Prostate gland (tissue), 2 donors: ENCODE results near the gene PTPRC. TPM values are rescaled to one million over a fixed set of nuclear protein-coding genes. Genes with fewer than 3 reads are reported as not detected.

Experiments
- DNase-seq: peaks from one replicate; pipeline ENCODE4 v3.0.0-alpha.2; 2019; ENCODE audit warnings: low spot score
- H3K27ac ChIP-seq, 2 donors: fragments of 200-600 bp; sonication (generic); 2 replicates each; pipeline ENCODE4 v1.5.1; 2017 to 2019
- H3K27me3 ChIP-seq: fragments of 200-600 bp; sonication (generic); replicated peaks from 2 replicates; pipeline ENCODE4 v1.5.1; 2019; ENCODE audit not compliant: insufficient read depth
- H3K36me3 ChIP-seq, 2 donors: fragments of 200-600 bp; sonication (generic); 1 replicate in 1 of 2; 2 replicates in 1 of 2; pipeline versions ENCODE4 v1.5.1 to v1.8.1; 2017 to 2019
- H3K4me1 ChIP-seq: fragments of 200-600 bp; sonication (generic); replicated peaks from 2 replicates; pipeline ENCODE4 v1.5.1; 2019
- H3K4me3 ChIP-seq, 2 donors: fragments of 200-600 bp; sonication (generic); 2 replicates each; pipeline ENCODE4 v1.5.1; 2017 to 2019
- H3K9me3 ChIP-seq: fragments of 200-600 bp; sonication (generic); 2 replicates; pipeline ENCODE4 v1.5.1; 2017
- POLR2A ChIP-seq: fragments of 450-650 bp; IDR thresholded peaks from one replicate; pipeline ENCODE4 v1.6.1; 2016; ENCODE audit warnings: antibody characterized with exemption, mild to moderate bottlenecking
- POLR2AphosphoS5 ChIP-seq: sonication (generic); formaldehyde crosslinking; IDR thresholded peaks from one replicate; pipeline ENCODE4 v1.6.1; 2017; ENCODE audit warnings: antibody characterized with exemption
- WGBS: methylation state at CpG from one replicate; pipeline ENCODE4 v1.1.5; 2018; 5-methylcytosine and 5-hydroxymethylcytosine counted together
- intact Hi-C: fragments of 100-400 bp; cut with DNase I; formaldehyde crosslinking; loops from one replicate; pipeline ENCODE4 v1.14.2; 2022
- total RNA-seq, 2 donors: library from RNA; depleted of rRNA; stranded (reverse); fragments of >200 nt; gene quantifications; one replicate each; pipeline ENCODE4 v1.1.0, GENCODE V29; 2016
- TF ChIP-seq, protein P1 (sequence below), 4 experiments: fragments of 200-600 bp in 2 of 4; fragments of 450-650 bp in 2 of 4; sonication (generic) in 2 of 4; IDR thresholded peaks; 1 replicate in 3 of 4; 2 replicates in 1 of 4; pipeline ENCODE4 v1.5.1; 2016 to 2019; ENCODE audit warnings: antibody characterized with exemption in 4 of 4, mild to moderate bottlenecking in 2 of 4, moderate library complexity in 2 of 4

The PTPRC gene
- total RNA-seq, 2 donors from 2014 or later, result 8.9 to 9.5 TPM

DNA sequence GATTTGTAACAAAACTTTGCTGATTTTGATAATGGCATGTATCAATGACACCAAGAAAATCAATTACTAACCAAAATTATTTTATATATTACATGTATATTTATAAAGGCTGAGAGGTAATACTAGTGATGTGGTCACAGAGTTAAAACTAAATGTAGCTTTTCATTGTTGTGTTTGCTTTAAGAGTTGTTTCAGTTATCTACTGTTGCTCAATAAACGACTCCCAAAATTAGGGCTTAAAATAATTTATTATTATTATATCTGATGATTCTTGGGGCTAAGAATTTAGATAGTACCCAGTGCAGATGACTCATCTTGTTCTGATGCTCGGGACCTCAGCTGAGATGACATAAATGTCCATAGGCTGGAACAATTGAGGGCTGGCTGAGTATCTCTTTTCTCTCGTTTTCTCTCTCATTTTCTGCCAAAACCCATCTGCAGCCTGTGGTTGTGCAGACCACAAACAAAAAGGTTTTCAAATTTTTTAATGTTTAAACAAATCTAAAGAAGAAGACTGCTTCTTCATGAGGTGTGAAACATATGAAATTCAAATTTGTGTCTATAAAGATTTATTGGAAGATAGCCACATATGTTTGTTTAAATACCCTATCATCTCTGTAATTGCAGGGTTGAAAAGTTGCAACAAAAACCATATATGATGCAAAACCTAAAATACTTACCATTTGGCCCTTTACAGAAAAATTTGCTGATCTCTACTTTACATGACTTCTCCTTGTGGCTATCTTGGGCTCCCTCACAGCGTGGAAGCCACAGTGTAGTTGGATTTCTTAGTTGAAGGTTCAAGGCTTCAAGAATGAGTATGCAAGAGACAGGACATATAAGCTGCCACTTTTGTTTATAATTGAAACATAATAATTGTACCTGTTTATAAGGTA is 14.8 kb upstream of the PTPRC start:
- WGBS, result 55% methylated on average over 4 of the region's 4 CpGs
- no peak overlapping the region for H3K27ac ChIP-seq
- H3K36me3 ChIP-seq, result no peaks in the 10 kb centered on the region
- no peaks in the 10 kb centered on the region for H3K27me3 ChIP-seq
- no peaks in the 10 kb centered on the region for H3K4me1 ChIP-seq
- no peak overlapping the region for H3K4me3 ChIP-seq
- DNase-seq, result no peak
- TF ChIP-seq, protein P1, sequence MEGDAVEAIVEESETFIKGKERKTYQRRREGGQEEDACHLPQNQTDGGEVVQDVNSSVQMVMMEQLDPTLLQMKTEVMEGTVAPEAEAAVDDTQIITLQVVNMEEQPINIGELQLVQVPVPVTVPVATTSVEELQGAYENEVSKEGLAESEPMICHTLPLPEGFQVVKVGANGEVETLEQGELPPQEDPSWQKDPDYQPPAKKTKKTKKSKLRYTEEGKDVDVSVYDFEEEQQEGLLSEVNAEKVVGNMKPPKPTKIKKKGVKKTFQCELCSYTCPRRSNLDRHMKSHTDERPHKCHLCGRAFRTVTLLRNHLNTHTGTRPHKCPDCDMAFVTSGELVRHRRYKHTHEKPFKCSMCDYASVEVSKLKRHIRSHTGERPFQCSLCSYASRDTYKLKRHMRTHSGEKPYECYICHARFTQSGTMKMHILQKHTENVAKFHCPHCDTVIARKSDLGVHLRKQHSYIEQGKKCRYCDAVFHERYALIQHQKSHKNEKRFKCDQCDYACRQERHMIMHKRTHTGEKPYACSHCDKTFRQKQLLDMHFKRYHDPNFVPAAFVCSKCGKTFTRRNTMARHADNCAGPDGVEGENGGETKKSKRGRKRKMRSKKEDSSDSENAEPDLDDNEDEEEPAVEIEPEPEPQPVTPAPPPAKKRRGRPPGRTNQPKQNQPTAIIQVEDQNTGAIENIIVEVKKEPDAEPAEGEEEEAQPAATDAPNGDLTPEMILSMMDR (IDR thresholded peaks at IDR 0.05), result no peak
- no peak for TF ChIP-seq POLR2AphosphoS5
- TF ChIP-seq POLR2A, result no peak
- no peaks in the 10 kb centered on the region for H3K9me3 ChIP-seq
- intact Hi-C loops, result no loop called here

DNA sequence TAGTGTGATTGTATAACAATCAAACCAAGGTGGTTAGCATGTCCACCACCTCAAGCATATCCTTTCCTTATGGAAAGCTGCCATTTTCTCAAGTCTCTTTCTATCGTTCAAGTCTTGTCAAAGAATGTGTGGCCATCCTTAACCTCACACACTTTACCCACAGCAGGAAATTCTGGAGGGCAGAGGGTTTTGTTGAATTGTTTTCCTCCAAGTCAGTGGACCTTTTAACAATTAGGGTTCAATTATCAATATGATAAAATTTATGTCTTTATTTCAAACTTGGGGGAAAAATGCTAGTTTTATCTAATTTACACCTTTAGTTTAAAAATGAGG is 14.2 kb upstream of the PTPRC start:
- TF ChIP-seq, protein P1 (IDR thresholded peaks at IDR 0.05), result no peak
- TF ChIP-seq POLR2AphosphoS5 (no peak), POLR2A (no peak)
- no peaks in the 10 kb centered on the region for H3K27me3 ChIP-seq
- H3K36me3 ChIP-seq, result no peaks in the 10 kb centered on the region
- H3K27ac ChIP-seq, result no peak overlapping the region
- 95% methylated on average over 1 of the region's 1 CpG for WGBS
- H3K9me3 ChIP-seq, result no peaks in the 10 kb centered on the region
- H3K4me3 ChIP-seq, result no peak overlapping the region
- no peaks in the 10 kb centered on the region for H3K4me1 ChIP-seq
- no peak for DNase-seq
- intact Hi-C loops, result no loop called here

DNA sequence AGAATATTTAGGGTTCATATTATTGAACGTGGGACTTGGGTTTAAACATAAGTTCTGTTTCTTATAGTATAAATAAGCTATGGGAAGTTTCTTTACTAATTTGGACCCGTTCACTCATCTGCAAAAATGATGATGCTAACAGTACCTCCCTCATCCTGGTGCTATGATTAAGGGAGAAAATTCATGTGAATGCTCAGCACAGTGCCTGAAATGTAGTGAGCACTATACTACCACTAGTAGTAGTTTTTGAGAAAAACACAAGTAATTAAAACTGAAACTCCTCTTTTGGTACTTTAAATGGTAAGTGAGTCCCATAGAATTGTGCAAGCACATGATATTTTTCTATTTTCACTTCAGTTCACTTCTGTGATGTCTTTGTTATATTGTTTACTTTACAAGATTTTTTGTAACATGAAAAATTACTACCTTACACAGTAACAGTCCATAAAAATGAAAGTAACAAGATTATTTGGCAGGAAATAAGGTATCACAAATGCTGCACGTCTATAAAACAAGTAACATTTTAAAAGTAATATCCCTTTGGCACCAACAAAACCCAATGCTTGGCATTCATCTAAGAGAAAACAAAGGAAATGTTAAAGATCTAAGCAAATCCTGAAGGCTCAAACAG is 11.3 kb upstream of the PTPRC start:
- H3K36me3 ChIP-seq, result no peaks in the 10 kb centered on the region

DNA sequence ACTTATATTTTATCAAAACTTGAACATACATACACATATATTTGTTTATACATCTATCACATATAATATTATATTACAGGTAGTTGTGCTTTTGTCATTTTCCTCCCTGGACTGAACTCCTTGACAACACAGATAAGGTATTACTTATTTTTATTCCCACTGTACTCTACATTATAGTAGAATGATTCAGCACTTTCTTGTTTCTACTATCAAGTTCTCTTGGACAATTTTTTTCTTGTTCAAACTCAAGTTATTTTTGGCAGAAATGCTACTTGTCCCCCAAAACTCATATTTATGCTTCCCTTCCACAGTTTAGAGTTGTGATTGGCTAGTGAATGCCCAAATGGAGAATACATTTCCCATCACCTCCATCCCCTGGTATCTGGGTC is 10.8 kb upstream of the PTPRC start:
- H3K4me3 ChIP-seq, result no peak overlapping the region
- intact Hi-C loops, result no loop called here
- no peak for DNase-seq
- H3K27ac ChIP-seq, result no peak overlapping the region
- H3K36me3 ChIP-seq, result no peaks in the 10 kb centered on the region
- no peaks in the 10 kb centered on the region for H3K9me3 ChIP-seq
- no peaks in the 10 kb centered on the region for H3K4me1 ChIP-seq
- TF ChIP-seq POLR2A (no peak), POLR2AphosphoS5 (no peak)
- TF ChIP-seq, protein P1 (IDR thresholded peaks at IDR 0.05), result no peak
- no peaks in the 10 kb centered on the region for H3K27me3 ChIP-seq

More for the DNA sequence above, 11.3 kb upstream of the PTPRC start:
- Histone ChIP-seq H3K4me3 (no peak overlapping the region), H3K27ac (no peak overlapping the region), H3K27me3 (no peaks in the 10 kb centered on the region), H3K9me3 (no peaks in the 10 kb centered on the region), H3K4me1 (no peaks in the 10 kb centered on the region)
- 65% methylated on average over 3 of the region's 3 CpGs for WGBS
- intact Hi-C loops, result no loop called here
- no peak for DNase-seq
- TF ChIP-seq POLR2AphosphoS5 (no peak), POLR2A (no peak)
- TF ChIP-seq, protein P1 (IDR thresholded peaks at IDR 0.05), result no peak

DNA sequence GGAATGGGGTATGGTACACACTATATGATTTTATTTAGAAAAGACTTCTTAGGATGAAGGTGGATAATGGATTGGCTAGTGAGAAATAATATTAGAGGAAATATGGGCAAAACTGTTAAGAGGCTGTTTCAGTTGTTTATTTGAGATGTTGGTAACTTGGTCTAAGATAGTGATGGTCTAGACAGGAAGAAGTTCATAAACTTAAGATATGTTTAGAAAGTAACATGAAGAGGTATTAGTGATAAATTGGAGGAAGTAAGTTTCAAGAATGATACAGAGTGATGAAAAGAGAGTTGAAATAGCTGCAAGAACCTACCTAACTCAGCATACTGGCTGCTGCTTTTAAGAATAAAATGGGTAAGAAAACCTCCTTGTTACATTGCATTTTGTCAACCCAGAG is 9.2 kb upstream of the PTPRC start:
- TF ChIP-seq POLR2A (no peak), POLR2AphosphoS5 (no peak)
- TF ChIP-seq, protein P1 (IDR thresholded peaks at IDR 0.05), result no peak

More for the DNA sequence above, 9.2 kb upstream of the PTPRC start:
- Histone ChIP-seq H3K27ac (no peak overlapping the region), H3K4me3 (no peak overlapping the region), H3K4me1 (no peaks in the 10 kb centered on the region), H3K9me3 (no peaks in the 10 kb centered on the region), H3K36me3 (no peaks in the 10 kb centered on the region), H3K27me3 (no peaks in the 10 kb centered on the region)
- no peak for DNase-seq
- intact Hi-C loops, result no loop called here
